ENCODE data around the gene GPS1.

GPS1 gene

DNA sequence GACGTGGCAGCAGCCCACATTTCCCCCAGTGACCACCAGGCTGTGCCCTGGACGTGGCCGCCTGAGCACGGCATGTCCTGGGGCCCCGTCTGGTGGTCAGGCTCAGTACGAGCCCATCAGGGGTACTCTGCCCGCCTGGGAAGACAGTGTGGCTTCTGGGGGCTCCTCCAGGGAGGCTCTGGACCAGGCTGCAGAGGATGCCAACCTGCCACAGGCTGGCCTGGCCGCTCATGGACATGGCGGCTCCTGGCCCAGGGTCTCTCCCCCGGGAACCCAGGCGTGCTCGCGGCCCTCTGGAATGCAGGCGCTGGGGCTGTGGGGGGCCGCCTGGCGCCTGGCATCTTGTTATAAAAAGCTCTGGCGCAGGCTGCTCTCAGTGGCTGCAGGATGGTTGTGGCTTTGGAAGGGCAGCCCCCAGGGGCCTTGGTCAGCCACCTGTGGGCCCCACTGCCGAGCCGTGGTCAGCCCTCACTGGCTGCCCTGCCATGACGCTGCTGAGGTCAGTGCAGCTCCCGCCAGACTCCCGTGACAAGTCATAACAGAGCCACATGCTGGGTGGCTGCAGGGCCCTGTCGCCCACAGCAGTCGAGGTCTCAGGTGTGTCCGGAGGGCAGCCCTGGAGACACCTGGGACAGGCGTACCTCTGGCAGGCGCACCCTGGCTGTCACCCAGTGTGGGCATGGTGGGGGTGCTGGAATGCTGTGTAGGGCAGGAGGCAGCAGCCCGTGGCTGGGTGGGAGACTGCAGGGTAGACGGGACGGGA lies 44.0 kb upstream of the GPS1 start:
- no peak overlapping the region for H3K4me3 ChIP-seq (ENCODE audit: insufficient read depth, low read length, poor library complexity, severe bottlenecking)
- H2AFZ ChIP-seq (ENCODE audit: low read depth, low read length, severe bottlenecking) = no peak overlapping the region
- H3K9me3 ChIP-seq (ENCODE audit: insufficient read depth, low read length) = no peaks in the 10 kb centered on the region
- no peak overlapping the region for H3K9ac ChIP-seq (ENCODE audit: low read length)
- no peaks in the 10 kb centered on the region for H3K9me2 ChIP-seq (replicated peaks; ENCODE audit: insufficient read depth, low read length)
- no peaks in the 10 kb centered on the region for H3F3A ChIP-seq (ENCODE audit: insufficient read depth)
- H3K27me3 ChIP-seq (ENCODE audit: low read length) = no peaks in the 10 kb centered on the region
- H3K4me2 ChIP-seq (ENCODE audit: low read depth, low read length, poor library complexity, severe bottlenecking) = no peak overlapping the region
- H3K27ac ChIP-seq (ENCODE audit: low read depth, low read length) = no peak overlapping the region
- no peaks in the 10 kb centered on the region for H3K36me3 ChIP-seq (ENCODE audit: low read length)
- TF ChIP-seq EZH2phosphoT487 (conservative IDR thresholded peaks at IDR 0.05; ENCODE audit: low read length) = no peak
- TF ChIP-seq, protein P1, sequence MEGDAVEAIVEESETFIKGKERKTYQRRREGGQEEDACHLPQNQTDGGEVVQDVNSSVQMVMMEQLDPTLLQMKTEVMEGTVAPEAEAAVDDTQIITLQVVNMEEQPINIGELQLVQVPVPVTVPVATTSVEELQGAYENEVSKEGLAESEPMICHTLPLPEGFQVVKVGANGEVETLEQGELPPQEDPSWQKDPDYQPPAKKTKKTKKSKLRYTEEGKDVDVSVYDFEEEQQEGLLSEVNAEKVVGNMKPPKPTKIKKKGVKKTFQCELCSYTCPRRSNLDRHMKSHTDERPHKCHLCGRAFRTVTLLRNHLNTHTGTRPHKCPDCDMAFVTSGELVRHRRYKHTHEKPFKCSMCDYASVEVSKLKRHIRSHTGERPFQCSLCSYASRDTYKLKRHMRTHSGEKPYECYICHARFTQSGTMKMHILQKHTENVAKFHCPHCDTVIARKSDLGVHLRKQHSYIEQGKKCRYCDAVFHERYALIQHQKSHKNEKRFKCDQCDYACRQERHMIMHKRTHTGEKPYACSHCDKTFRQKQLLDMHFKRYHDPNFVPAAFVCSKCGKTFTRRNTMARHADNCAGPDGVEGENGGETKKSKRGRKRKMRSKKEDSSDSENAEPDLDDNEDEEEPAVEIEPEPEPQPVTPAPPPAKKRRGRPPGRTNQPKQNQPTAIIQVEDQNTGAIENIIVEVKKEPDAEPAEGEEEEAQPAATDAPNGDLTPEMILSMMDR (IDR thresholded peaks at IDR 0.05; ENCODE audit: insufficient read depth, low read length, poor library complexity, severe bottlenecking) = no peak
- H4K20me1 ChIP-seq (ENCODE audit: low read depth, low read length) = no peaks in the 10 kb centered on the region
- H3K79me2 ChIP-seq (ENCODE audit: insufficient read depth, low read length) = no peaks in the 10 kb centered on the region

DNA sequence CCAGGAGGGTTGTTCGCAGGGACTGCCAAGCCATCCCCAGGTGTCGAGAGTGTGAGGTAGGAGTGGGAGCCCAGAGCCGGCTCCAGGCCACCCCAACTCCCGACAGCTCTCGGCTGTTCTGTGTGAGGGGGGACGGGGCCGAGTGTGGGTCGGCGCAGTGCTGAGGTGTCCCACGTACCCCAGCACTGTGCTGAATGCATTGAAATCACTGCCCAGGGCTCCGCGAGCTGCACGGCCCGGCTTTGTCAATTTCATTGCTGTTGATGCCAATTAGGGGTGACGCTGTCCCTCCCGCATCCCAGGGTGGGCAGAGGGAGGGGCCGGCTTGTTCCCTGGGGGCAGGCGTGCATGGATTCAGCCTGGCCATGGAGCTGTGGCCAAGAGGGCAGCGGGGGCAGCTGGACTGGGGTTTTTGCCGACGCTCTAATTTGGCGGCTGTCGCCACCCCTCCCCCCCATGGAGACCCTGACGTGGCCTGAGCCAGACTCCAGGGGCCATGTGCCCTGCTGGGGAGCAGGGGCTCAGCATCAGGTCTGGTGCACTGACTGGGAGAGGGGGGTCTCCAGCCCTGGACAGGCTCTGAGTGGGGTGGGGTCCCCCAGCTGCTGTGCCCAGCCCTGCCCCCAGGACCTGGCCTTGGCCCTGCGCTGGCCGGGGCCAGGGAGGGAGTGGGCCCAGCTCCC lies 43.3 kb upstream of the GPS1 start:
- Histone ChIP-seq H3K9me3 (ENCODE audit: insufficient read depth, low read length) (no peaks in the 10 kb centered on the region), H3K4me2 (ENCODE audit: low read depth, low read length, poor library complexity, severe bottlenecking) (no peak overlapping the region), H3K36me3 (ENCODE audit: low read length) (no peaks in the 10 kb centered on the region), H3K27ac (ENCODE audit: low read depth, low read length) (no peak overlapping the region), H3K9me2 (replicated peaks; ENCODE audit: insufficient read depth, low read length) (no peaks in the 10 kb centered on the region), H3K79me2 (ENCODE audit: insufficient read depth, low read length) (no peaks in the 10 kb centered on the region), H2AFZ (ENCODE audit: low read depth, low read length, severe bottlenecking) (no peak overlapping the region), H4K20me1 (ENCODE audit: low read depth, low read length) (no peaks in the 10 kb centered on the region), H3K9ac (ENCODE audit: low read length) (no peak overlapping the region), H3K4me3 (ENCODE audit: insufficient read depth, low read length, poor library complexity, severe bottlenecking) (no peak overlapping the region), H3K27me3 (ENCODE audit: low read length) (no peaks in the 10 kb centered on the region), H3F3A (ENCODE audit: insufficient read depth) (no peaks in the 10 kb centered on the region)
- no peak for TF ChIP-seq EZH2phosphoT487 (conservative IDR thresholded peaks at IDR 0.05; ENCODE audit: low read length)
- TF ChIP-seq, protein P1 (IDR thresholded peaks at IDR 0.05; ENCODE audit: insufficient read depth, low read length, poor library complexity, severe bottlenecking) = no peak

DNA sequence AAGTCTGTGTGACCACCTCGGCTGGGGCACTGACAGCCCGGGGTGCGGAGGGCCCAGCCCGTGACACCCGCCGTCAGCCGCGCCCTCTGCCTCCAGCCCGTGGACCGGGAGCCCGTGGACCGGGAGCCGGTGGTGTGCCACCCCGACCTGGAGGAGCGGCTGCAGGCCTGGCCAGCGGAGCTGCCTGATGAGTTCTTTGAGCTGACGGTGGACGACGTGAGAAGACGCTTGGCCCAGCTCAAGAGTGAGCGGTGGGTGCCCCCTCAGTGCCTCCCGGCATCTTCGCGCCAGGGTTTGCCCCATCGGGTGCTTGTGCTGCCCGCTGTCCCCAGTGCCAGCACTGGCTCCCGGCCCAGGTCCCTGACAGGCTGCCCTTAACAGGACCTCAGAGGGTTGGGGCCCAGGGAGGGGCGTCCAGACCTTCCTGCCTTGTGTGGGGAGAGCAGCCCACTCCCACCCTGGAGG lies 42.7 kb upstream of the GPS1 start:
- no peak overlapping the region for H3K9ac ChIP-seq (ENCODE audit: low read length)
- H4K20me1 ChIP-seq (ENCODE audit: low read depth, low read length) = no peaks in the 10 kb centered on the region
- no peak for TF ChIP-seq EZH2phosphoT487 (conservative IDR thresholded peaks at IDR 0.05; ENCODE audit: low read length)
- TF ChIP-seq, protein P1 (IDR thresholded peaks at IDR 0.05; ENCODE audit: insufficient read depth, low read length, poor library complexity, severe bottlenecking) = no peak
- no peaks in the 10 kb centered on the region for H3K79me2 ChIP-seq (ENCODE audit: insufficient read depth, low read length)
- H3K36me3 ChIP-seq (ENCODE audit: low read length) = no peaks in the 10 kb centered on the region
- no peak overlapping the region for H3K4me2 ChIP-seq (ENCODE audit: low read depth, low read length, poor library complexity, severe bottlenecking)
- no peaks in the 10 kb centered on the region for H3K9me3 ChIP-seq (ENCODE audit: insufficient read depth, low read length)
- no peak overlapping the region for H3K27ac ChIP-seq (ENCODE audit: low read depth, low read length)
- H3K27me3 ChIP-seq (ENCODE audit: low read length) = no peaks in the 10 kb centered on the region
- no peak overlapping the region for H3K4me3 ChIP-seq (ENCODE audit: insufficient read depth, low read length, poor library complexity, severe bottlenecking)
- H2AFZ ChIP-seq (ENCODE audit: low read depth, low read length, severe bottlenecking) = no peak overlapping the region
- H3F3A ChIP-seq (ENCODE audit: insufficient read depth) = no peaks in the 10 kb centered on the region
- H3K9me2 ChIP-seq (replicated peaks; ENCODE audit: insufficient read depth, low read length) = no peaks in the 10 kb centered on the region
